Loucy (cell line): Measurements from ENCODE around the gene TRIO.

ENCODE experiments used
- EZH2phosphoT487 ChIP-seq: fragments of 200-600 bp; IDR thresholded peaks from 2 replicates; pipeline ENCODE4 v1.6.1; 2018; ENCODE audit warnings: antibody characterized with exemption, mild to moderate bottlenecking, moderate library complexity, borderline replicate concordance
- TF ChIP-seq, protein P1 (sequence below): fragments of 200-600 bp; sonication (generic); conservative IDR thresholded peaks from 2 replicates; pipeline ENCODE4 v1.5.1; 2014; ENCODE audit warnings: mild to moderate bottlenecking, antibody characterized with exemption, low read length

DNA sequence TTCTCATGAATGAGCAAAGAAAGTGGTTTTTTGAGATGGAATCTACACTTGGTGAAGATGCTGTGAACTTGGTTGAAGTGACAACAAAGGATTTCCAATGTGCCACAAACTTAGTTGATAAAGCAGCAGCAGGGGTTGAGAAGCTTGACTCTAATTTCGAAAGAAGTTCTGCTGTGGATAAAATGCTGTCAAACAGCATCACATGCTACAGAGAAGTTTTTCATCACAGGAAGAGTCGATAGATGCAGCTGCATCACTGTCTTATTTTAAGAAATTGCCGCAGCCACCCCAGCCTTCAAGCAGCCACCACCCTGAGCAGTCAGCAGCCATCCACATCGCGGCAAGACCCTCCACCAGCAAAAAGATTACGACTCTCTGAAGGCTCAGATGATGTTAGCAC is 78.6 kb downstream of the TRIO start:
- TF ChIP-seq, protein P1, sequence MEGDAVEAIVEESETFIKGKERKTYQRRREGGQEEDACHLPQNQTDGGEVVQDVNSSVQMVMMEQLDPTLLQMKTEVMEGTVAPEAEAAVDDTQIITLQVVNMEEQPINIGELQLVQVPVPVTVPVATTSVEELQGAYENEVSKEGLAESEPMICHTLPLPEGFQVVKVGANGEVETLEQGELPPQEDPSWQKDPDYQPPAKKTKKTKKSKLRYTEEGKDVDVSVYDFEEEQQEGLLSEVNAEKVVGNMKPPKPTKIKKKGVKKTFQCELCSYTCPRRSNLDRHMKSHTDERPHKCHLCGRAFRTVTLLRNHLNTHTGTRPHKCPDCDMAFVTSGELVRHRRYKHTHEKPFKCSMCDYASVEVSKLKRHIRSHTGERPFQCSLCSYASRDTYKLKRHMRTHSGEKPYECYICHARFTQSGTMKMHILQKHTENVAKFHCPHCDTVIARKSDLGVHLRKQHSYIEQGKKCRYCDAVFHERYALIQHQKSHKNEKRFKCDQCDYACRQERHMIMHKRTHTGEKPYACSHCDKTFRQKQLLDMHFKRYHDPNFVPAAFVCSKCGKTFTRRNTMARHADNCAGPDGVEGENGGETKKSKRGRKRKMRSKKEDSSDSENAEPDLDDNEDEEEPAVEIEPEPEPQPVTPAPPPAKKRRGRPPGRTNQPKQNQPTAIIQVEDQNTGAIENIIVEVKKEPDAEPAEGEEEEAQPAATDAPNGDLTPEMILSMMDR = no peak
- no peak for TF ChIP-seq EZH2phosphoT487
